Measurements from ENCODE around the gene P2RY2.
"Not testable (repeated sequence)": the region's sequence is repeated elsewhere in the genome, so short reads cannot be mapped to it uniquely, and the experiment has no call there.

Gene P2RY2

GRCh38 chr11:73269459-73270015 lies 51.5 kb downstream of the P2RY2 start:
- H3K79me2 ChIP-seq (ENCODE audit: control insufficient read depth, low read length): no peaks in the 10 kb centered on the region
- no peaks in the 10 kb centered on the region; the same call in 1 of the 2 replicates for H4K20me1 ChIP-seq (ENCODE audit: control insufficient read depth, insufficient read depth, low read depth, low read length)
- no peak for TF ChIP-seq CTCF (IDR thresholded peaks at IDR 0.05; ENCODE audit: low read depth, low read length, poor library complexity, severe bottlenecking)
- TF ChIP-seq EZH2phosphoT487 (IDR thresholded peaks at IDR 0.05; ENCODE audit: borderline replicate concordance, low read length): no peak
- H3K36me3 ChIP-seq (ENCODE audit: control insufficient read depth, low read length): no peaks in the 10 kb centered on the region
- no peak overlapping the region for H3K27ac ChIP-seq (ENCODE audit: low read depth, low read length)
- no peaks in the 10 kb centered on the region for H3K9me3 ChIP-seq (ENCODE audit: control insufficient read depth, insufficient read depth, low read length)
- H3K4me1 ChIP-seq (ENCODE audit: control insufficient read depth, low read length): peaks cover 7% of the 10 kb centered on the region; the same call in 1 of the 2 replicates
- no peaks in the 10 kb centered on the region for H3K9me2 ChIP-seq (replicated peaks; ENCODE audit: control insufficient read depth, low read length)
- no peak overlapping the region for H3K4me2 ChIP-seq (ENCODE audit: low read length)
- peaks cover 61% of the 10 kb centered on the region for H3K27me3 ChIP-seq (ENCODE audit: control insufficient read depth, low read length)
- H3K4me3 ChIP-seq (ENCODE audit: low read length): no peak overlapping the region
- no peaks in the 10 kb centered on the region for H3F3A ChIP-seq (ENCODE audit: control insufficient read depth, insufficient read depth)

DNA sequence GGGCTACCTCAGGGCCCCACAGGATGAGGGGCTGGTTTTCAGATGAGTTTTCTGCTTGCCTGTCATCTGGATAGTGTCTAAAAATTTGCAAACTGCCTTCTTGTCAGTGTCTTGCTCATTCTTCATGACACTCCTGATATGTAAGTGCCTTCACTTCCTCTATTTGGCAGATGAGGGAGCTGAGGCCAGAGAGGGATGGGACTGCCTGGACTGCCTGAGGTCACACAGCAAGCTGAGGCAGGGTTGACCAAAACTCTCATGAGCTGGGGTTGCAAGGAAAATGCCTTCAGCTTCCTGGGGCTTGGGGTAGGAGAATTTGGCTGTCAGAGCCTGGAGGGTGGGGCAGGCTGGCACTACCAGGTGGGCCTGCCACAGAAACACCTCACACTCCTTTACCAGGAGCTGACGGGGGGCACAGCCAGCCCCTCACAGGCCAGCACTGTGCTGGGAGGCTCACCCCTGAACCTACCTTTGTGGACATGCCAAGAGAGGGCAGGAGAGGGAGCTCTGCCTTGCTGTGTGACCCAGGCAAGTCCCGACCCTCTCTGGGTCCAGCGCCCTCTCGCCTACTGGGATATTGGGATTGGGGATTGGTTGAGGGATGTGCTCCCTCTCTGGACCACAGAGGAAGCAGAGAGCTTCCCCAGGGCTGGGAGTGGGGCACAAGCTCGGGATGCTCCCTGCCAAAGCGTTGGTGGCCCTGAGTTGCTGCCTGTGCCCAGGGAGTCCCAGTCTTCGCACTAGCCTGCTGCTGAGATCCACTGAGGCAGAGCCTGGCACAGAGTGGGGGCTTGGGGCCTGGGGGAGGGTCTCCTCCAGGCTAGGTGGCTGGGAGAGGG lies 52.2 kb downstream of the P2RY2 start:
- TF ChIP-seq CTCF (IDR thresholded peaks at IDR 0.05; ENCODE audit: low read depth, low read length, poor library complexity, severe bottlenecking) (no peak), EZH2phosphoT487 (IDR thresholded peaks at IDR 0.05; ENCODE audit: borderline replicate concordance, low read length) (no peak)
- H3K4me2 ChIP-seq (ENCODE audit: low read length): no peak overlapping the region
- H3K4me3 ChIP-seq (ENCODE audit: low read length): no peak overlapping the region
- H3K4me1 ChIP-seq (ENCODE audit: control insufficient read depth, low read length): peaks cover 7% of the 10 kb centered on the region; the same call in 1 of the 2 replicates
- peaks cover 61% of the 10 kb centered on the region for H3K27me3 ChIP-seq (ENCODE audit: control insufficient read depth, low read length)
- H3F3A ChIP-seq (ENCODE audit: control insufficient read depth, insufficient read depth): no peaks in the 10 kb centered on the region
- no peaks in the 10 kb centered on the region for H3K9me2 ChIP-seq (replicated peaks; ENCODE audit: control insufficient read depth, low read length)
- H4K20me1 ChIP-seq (ENCODE audit: control insufficient read depth, insufficient read depth, low read depth, low read length): no peaks in the 10 kb centered on the region; the same call in 1 of the 2 replicates
- no peaks in the 10 kb centered on the region for H3K79me2 ChIP-seq (ENCODE audit: control insufficient read depth, low read length)
- no peak overlapping the region for H3K27ac ChIP-seq (ENCODE audit: low read depth, low read length)
- H3K36me3 ChIP-seq (ENCODE audit: control insufficient read depth, low read length): no peaks in the 10 kb centered on the region
- H3K9me3 ChIP-seq (ENCODE audit: control insufficient read depth, insufficient read depth, low read length): no peaks in the 10 kb centered on the region

- Histone ChIP-seq H3F3A (ENCODE audit: control insufficient read depth, insufficient read depth) (no peaks in the 10 kb centered on the region), H3K4me2 (ENCODE audit: low read length) (no peak overlapping the region), H3K4me3 (ENCODE audit: low read length) (no peak overlapping the region), H3K27ac (ENCODE audit: low read depth, low read length) (no peak overlapping the region), H3K9me3 (ENCODE audit: control insufficient read depth, insufficient read depth, low read length) (no peaks in the 10 kb centered on the region), H3K4me1 (ENCODE audit: control insufficient read depth, low read length) (peaks cover 7% of the 10 kb centered on the region; the same call in 1 of the 2 replicates), H4K20me1 (ENCODE audit: control insufficient read depth, insufficient read depth, low read depth, low read length) (no peaks in the 10 kb centered on the region; the same call in 1 of the 2 replicates), H3K27me3 (ENCODE audit: control insufficient read depth, low read length) (peaks cover 64% of the 10 kb centered on the region), H3K36me3 (ENCODE audit: control insufficient read depth, low read length) (no peaks in the 10 kb centered on the region), H3K79me2 (ENCODE audit: control insufficient read depth, low read length) (no peaks in the 10 kb centered on the region), H3K9me2 (replicated peaks; ENCODE audit: control insufficient read depth, low read length) (no peaks in the 10 kb centered on the region)
- TF ChIP-seq CTCF (IDR thresholded peaks at IDR 0.05; ENCODE audit: low read depth, low read length, poor library complexity, severe bottlenecking) (no peak), EZH2phosphoT487 (IDR thresholded peaks at IDR 0.05; ENCODE audit: borderline replicate concordance, low read length) (no peak)
Observed at GRCh38 chr11:73270855-73271477, 52.9 kb downstream of the P2RY2 start.

DNA sequence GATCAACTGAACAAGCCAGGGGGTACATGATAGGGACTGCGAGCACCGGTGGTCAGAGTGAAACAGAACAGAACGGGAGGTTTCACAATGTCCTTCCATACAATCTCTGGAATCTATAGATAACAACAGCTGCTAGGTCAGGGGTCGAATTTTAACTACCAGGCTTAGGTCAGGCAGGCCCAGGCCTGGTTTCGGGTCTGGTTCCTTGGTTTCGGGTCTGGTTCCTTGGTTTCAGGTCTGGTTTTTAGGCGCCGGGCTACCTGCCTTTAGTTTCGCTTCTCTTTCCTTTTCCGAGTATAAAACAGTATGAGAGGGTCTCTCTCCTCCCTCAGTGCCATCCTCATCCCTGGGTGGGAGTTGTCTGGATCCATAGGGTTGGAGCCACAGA lies 53.4 kb downstream of the P2RY2 start:
- H3K4me3 ChIP-seq (ENCODE audit: low read length); H3K79me2 ChIP-seq (ENCODE audit: control insufficient read depth, low read length); H3K9me3 ChIP-seq (ENCODE audit: control insufficient read depth, insufficient read depth, low read length); H3K36me3 ChIP-seq (ENCODE audit: control insufficient read depth, low read length); H3F3A ChIP-seq (ENCODE audit: control insufficient read depth, insufficient read depth); H3K9me2 ChIP-seq (replicated peaks; ENCODE audit: control insufficient read depth, low read length); H3K27ac ChIP-seq (ENCODE audit: low read depth, low read length); H3K4me2 ChIP-seq (ENCODE audit: low read length); H4K20me1 ChIP-seq (ENCODE audit: control insufficient read depth, insufficient read depth, low read depth, low read length); H3K4me1 ChIP-seq (ENCODE audit: control insufficient read depth, low read length): not testable (repeated sequence)
- H3K27me3 ChIP-seq (ENCODE audit: control insufficient read depth, low read length): peaks cover 64% of the 10 kb centered on the region

Measured in DOHH2 (cell line).